ENCODE data around the gene CALCOCO1.

GRCh38 chr12:53714004-53714403, 13.2 kb downstream of the CALCOCO1 start:
- no peak for TF ChIP-seq POLR2A (IDR thresholded peaks at IDR 0.05)
- TF ChIP-seq, protein P1, sequence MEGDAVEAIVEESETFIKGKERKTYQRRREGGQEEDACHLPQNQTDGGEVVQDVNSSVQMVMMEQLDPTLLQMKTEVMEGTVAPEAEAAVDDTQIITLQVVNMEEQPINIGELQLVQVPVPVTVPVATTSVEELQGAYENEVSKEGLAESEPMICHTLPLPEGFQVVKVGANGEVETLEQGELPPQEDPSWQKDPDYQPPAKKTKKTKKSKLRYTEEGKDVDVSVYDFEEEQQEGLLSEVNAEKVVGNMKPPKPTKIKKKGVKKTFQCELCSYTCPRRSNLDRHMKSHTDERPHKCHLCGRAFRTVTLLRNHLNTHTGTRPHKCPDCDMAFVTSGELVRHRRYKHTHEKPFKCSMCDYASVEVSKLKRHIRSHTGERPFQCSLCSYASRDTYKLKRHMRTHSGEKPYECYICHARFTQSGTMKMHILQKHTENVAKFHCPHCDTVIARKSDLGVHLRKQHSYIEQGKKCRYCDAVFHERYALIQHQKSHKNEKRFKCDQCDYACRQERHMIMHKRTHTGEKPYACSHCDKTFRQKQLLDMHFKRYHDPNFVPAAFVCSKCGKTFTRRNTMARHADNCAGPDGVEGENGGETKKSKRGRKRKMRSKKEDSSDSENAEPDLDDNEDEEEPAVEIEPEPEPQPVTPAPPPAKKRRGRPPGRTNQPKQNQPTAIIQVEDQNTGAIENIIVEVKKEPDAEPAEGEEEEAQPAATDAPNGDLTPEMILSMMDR (IDR thresholded peaks at IDR 0.05), result no peak
